ENCODE results near the gene YTHDC2.

Gene YTHDC2

DNA sequence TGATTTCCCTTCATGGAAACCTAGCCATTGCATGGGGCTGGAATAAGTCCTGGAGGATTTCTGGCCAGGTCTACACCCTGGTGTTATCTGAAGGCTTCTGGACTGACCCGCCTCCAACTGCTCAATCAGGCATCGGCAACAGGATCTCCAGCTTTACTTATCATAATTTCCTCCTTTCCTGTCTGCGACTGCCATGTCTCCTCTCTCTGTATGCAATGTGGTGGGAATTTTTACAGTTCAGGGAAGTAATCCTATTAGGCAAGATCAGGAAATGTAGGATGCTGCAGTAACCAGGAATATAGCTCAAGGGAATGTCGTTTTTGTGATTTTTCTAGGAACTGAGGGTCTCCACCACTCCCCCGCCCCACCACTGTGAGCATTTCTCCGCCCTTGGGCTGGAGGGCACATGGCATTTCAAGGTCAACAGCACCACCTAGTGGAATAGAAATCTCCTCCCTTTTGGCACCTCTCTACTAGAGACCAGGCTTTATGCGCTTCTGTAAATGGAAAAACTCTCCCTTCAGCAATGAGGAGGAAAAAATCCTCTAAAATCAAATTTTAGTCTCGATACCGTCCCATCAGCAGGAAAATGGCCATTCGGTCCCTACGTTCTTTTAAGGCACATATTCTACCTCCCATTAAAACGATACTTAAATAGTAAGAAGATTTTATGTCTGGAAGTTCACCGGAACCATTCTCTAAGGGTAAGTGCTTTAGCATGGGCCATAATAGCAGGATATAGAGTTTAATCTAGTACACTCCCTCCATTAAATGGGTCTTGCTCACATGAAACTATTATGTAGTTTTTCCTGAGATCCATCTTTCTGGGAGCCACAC, 93.0 kb downstream of the YTHDC2 start:
- peak in 11 of 14 donors; percentile 1 to 56 (median 12) for DNase-seq

DNA sequence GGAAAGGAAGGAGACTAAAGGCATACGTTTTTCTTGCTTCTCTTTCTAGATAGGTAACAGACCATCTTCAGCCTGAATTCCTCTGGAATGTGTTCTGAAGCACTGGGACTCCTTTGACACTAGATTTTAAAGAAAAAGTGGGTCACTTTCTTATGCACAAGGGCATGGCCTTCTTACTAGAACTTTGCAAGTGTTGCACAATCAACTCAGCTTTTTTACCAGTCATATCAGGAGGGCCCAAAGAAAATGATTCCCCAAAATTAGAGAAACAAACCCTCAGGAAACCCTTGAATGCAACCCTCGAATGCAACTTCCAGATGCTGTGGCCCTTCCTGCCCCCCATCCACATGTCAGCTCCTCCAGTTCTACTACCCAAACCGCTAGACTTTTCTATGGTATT, 93.9 kb downstream of the YTHDC2 start:
- DNase-seq = no peak

DNA sequence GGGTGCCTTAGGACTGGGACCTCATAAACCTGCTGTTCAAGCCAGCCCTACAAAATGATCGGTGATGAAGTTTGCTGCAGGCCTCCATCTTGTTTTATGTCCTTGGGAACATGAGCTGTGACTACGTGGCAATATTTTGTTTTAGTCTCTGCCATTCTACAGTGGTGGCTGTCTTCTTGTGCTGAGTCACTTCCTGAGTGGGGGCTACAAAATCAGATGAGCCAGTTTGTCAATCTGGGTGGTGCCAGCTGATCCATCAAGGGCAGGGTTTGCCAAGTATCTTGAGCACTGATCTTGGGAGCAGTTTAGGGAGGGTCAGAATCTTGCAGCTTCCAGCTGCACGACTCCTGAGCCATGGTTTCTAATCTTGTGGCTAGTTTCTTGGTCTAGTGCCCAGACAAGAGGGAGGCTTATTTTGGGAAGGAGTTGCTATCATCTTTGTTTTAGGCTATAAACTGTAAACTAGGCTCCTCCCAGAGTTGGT, 94.7 kb downstream of the YTHDC2 start:
- no peak for DNase-seq

DNA sequence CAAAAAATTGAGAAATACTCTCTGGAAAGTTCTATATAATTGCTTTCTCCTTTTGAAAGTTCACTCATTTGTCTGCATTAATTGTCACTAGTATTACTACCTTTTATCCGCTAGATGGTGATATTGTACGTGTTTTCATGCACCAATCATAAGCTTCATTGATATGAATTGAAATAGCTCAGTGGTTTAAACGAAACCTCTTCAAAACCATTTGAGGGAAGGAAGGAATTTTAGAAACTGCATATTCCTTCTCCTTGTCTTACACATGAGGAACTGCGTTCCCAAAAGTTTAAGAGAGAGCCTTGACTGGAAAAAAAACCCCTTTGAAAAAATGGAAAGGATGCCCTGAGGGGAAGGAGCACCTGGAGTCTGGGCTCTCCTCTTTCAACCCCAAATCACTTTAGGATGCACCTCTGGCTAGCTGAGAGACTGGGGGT, 98.6 kb downstream of the YTHDC2 start:
- DNase-seq = no peak

DNA sequence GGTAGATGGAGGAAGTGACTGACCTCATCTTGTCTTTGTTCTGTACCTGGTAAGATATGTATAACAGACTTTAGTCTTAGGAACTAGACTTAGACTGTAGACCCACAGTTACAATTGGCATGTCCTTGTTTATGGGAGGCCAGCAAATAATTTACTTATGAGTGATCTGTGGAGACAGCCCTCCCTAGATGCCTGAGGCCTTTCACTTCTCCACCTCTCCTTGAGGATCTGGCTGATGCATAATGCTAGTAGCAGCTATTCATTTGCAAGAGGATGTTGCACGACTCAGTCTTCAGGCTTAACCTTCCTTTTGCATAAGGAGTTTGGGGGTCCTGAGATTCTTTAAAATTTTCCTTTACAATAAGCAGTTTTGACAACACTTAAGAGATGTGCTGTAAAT, 100.7 kb downstream of the YTHDC2 start:
- DNase-seq = no peak

DNA sequence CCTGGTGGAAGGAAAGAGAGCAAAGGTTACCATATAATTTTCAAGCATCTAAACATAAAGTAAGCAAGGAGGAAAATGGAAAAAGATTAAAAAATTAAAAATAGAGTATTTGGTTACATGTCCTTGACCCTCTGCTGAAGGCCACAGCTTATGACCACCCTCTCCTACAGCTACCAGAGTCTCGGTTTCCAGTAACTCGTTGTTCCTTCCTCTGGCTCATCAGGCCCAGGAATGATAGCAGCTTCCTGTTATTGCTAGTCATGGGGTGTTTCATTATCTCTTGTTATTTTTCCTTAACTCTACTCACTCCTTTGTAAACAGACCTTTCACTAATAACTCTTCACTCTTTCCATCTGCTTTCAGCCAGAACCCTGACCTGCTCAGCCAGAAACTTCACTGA, 102.2 kb downstream of the YTHDC2 start:
- no peak for DNase-seq

DNA sequence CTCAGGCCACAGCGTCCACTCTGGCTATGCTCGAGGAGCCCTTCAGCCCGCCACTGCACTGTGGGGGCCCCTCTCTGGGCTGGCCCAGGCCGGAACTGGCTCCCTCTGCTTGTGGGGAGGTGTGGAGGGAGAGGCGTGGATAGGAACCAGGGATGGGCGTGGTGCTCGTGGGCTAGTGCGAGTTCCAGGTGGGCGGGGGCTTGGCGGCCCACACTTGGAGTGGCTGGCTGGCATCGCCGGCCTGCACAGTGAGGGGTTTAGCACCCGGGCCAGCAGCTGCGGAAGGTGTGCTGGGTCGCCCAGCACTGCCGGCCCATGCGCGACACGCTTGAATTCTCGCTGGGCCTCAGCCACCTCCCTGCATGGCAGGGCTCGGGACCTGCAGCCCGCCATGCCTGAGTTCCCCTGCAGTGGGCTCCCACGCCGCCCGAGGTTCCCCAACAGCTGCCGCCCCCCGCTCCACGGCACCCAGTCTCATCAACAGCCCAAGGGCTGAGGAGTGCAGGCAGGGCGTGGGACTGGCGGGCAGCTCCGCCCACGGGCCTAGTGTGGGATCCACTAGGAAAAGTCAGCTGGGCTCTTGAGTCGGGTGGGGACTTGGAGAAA, 103.8 kb downstream of the YTHDC2 start:
- DNase-seq = no peak

DNA sequence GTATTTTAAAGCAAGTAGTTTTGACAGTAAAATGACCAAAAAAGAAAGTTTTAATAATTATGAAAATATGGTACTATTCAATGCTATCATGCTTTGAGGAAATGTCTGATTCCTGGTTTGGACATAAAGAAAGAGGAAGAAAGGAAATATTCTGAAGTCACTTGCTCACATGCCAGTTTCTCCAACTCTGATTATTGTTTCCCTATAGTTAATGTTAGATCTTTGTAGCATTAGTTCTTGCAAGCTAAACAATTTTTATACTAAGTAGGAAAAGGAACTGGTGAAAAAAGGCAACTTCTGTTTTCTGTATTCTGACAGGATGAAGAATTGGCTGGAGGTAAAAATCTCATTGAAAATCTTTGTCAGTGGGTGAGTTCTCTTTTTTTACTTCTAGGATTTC, 119.5 kb downstream of the YTHDC2 start:
- no peak for DNase-seq

DNA sequence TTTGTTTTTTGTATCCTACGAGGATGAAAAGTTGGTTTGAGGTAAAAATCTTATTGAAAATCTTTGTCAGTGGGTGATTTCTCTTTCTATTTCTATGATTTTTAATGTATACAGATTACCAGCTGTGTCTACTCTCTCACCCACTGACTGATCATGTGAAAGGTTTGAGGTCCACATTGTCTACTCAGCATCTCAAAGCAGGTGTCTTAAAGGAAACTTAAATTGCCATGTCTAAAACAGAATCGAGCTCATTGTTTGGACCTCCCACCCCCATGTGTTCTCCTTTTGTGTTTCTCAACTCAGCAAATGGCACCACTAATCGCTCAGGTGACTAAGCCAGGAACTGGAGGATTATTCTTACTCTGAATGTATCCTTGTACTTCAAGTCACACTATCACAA, 121.5 kb downstream of the YTHDC2 start:
- DNase-seq = no peak

DNA sequence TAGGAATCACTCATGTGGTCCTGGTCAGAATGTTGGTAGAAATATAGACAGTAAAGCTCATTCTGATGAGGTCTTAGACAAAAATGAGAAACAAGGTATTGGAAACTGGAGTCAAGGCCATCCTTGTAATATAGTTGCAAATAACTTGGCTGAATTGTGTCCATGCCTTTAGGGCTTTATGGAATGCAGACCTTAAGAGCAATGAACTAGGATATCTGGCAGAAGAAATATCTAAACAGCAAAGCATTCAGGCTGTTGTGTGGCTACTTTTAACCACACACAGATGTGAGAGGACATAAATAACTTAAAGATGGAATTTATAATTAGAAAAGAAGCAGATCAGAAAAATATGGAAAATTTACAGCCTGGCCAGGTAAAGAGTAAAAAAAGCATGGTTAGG, 128.2 kb downstream of the YTHDC2 start:
- DNase-seq = no peak
